ENCODE results near the gene FARP1.
A peak's percentile ranks its signal among the peaks of the same experiment; 100 is the strongest.

The FARP1 gene

DNA sequence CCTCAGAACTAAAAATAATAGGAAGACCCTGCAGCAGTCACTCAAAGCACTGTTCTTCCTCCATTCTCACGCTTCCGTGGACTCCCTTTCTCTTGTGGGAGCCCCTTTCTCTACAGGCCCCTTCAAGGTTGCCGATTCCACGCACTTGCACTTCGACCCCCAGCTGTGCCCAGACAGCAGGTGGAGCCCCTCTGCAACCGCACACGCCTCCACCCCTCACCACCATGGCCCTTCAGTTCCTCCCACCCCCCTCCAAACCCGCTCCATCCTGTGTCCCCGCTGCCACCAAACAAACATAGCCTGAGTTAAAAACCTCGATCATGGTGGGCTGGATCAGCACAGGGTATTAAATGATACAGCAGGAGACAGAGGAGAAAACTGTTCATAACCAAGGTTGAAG lies 331.4 kb downstream of the FARP1 start:
- DNase-seq = no peak

DNA sequence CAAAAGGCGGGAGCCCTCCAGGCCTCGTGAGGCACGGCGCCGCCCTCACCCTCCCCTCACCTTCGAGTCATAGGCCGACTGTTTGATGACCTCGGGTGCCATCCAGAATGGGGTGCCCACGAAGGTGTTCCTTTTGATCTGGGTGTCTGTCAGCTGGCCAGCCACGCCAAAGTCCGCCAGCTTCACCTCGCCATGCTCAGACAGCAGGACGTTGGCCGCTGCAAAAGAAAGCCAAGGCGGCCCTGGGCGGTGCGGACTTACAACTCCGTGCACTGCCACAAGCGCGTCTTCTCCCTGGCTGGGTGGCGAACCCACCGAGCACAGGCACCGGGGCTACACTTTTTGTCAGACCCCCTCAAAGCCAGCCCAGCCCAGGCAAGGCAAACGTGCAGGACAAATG lies 331.9 kb downstream of the FARP1 start:
- no peak for DNase-seq

DNA sequence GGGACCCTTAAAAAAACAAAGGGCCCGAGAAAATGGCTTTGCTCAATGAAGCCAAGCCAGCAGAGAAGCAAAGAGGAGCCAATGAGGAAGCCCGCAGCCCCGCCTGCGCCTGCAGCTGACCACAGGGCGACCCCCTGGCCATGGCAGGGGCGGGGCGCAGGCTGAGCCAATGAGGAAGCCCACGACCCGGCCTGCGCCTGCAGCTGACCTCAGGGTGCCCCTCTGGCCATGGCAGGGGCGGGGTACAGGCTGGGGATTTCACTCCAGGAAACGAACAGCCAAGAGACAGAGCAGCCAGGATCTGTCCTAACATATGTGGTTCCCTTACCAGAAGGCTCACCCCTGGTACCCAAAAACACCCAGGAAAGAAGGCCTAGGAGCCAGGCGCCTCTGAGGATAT lies 332.6 kb downstream of the FARP1 start:
- DNase-seq = no peak

GRCh38 chr13:98476106-98476505 lies 333.2 kb downstream of the FARP1 start:
- no peak for DNase-seq

- DNase-seq = peak; percentile 89
Observed at GRCh38 chr13:98476538-98476966, 333.7 kb downstream of the FARP1 start.

DNA sequence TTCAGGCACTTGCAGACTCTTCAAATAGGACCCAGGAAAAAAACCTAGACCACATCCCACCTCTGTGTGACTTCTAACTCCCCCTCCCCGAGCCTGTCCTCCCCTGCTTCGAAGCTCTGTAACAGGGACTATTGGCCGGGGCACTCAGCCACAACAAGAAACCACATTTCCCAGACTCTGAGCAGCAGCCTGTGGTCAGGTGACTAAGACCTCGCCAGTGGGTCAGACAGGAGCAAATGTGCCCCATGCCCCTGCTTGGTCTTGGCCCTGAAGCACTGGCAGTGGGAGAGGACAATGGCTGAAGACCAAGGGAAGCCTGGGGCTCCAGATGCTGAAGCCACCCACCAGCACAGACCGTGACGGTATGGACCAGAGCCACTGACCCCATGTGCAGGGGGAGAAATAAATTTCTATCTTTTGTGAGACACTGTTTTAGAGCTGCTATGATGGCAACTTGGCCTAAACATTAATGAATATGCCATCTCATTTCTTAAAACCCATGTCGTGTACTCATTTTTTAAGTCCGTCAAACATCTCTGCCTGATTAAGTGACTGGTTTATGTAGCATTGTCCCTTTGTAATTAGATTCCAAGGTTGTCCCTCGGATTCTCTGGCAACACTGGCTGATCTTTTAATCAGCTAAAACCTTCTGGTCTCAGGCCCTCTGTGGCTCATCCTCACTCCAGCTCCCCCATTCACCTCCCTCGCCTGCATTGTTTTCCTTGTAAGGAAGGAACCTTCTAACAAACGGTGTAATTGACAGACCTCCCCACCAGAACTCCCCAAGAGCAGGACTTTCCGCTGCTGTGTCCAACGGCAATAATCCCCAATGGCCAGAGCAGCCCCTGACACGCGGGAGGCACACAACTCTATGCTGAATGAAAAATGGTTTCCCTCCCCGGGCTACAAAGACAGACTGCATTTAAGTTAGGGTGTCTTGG lies 335.6 kb downstream of the FARP1 start:
- DNase-seq = peak; percentile 32

DNA sequence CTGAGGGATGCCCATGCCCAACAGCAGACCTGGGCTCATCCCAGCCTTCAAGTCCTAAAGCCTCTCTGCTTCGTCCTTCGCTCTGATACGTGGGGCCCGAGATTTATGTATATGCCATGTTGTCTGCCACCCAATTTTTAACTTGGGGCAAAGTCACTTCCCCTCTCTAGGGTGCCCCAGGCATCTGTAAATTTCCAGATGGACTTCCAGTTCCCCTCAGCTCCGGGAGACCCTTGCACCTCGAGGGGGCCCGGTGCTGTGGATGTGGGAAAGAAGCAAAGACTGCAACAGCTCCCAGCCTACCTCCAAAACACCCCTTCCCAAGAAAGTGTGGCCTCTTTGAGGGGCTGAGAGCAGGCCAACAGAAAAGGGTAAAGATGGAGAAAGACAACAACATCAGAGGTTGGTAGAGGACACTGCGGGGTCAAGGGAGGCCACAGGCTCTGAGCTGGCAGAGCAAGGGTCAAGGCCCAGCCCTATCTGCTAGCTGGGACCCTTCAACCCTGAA lies 336.7 kb downstream of the FARP1 start:
- DNase-seq = no peak

GRCh38 chr13:98480915-98481877 lies 338.3 kb downstream of the FARP1 start:
- no peak for DNase-seq

DNA sequence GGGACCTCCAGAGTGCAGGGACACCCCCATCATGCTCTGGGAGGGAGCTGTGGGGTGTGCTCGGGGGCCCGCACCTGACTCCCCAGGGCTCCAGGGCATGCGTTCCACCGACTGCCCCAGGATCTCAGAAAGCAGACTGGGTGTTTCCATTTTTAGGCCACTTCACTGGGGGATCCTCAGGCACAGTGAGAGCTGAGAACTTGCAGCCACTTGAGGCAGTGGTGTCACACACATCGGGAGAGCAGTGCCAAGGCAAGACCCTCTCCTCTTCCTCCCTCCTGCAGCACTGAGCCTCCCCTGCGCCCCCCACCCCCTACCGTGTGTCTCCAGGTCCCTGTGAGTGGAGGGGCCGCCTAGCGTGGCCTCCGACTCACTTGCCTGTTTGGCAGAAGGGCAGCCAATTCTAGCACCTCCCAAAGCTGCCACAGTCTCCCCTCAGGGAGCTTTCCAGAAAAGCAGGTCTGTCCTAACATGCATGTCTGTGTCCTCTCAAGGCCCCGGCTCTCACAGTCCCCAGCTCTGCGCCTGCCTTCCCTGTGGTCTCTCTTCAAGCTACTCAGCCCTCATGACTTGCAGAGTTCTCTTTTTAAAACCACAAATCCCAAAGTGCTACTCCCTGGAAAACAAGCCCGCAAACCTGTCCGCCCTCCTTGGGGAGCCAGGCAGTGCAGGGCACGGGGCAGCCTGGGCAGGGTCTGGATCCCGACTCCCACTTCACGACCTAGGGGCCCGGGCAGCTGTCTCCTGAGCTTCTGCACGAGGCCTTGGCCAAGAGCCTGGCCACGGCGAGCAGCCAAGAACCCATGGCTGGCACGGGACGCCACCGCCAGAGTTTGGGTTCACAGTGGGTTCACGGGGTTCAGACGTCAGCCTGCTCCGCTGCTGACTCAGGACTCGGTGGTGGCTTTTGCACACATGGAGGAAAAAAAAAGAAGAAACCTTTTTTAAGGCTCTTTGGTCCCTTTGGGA lies 339.9 kb downstream of the FARP1 start:
- DNase-seq = peak; percentile 73

GRCh38 chr13:98483601-98484288 lies 340.9 kb downstream of the FARP1 start:
- DNase-seq = peak; percentile 70

- DNase-seq = peak; percentile 94
Observed at GRCh38 chr13:98484289-98485219, 341.7 kb downstream of the FARP1 start.

GRCh38 chr13:98485561-98485960 lies 342.7 kb downstream of the FARP1 start:
- no peak for DNase-seq

DNA sequence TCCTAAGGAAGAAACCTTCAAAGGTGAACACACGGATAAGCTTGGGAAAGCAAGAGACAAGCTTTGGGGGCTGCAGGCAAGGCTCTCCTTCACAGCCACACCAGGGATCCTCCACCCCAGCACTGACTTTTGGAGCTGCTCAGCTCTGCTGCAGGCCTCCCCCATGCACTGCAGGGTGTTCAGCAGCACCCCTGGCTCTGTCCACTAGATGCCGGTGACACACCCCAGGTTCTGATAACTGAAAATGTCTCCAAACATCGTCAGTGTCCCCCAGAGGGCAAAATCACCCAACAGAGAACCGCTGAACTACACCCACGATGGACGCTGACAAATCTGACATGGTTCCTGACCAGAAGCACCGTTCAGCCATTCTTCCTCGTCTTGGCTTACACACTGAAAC lies 343.5 kb downstream of the FARP1 start:
- no peak for DNase-seq

- DNase-seq = peak; percentile 45
Observed at GRCh38 chr13:98487016-98487415, 344.1 kb downstream of the FARP1 start.

- no peak for DNase-seq
Observed at GRCh38 chr13:98487522-98487921, 344.6 kb downstream of the FARP1 start.

- DNase-seq = no peak
Observed at GRCh38 chr13:98488736-98489135, 345.8 kb downstream of the FARP1 start.

GRCh38 chr13:98489446-98490194 lies 346.7 kb downstream of the FARP1 start:
- no peak for DNase-seq

DNA sequence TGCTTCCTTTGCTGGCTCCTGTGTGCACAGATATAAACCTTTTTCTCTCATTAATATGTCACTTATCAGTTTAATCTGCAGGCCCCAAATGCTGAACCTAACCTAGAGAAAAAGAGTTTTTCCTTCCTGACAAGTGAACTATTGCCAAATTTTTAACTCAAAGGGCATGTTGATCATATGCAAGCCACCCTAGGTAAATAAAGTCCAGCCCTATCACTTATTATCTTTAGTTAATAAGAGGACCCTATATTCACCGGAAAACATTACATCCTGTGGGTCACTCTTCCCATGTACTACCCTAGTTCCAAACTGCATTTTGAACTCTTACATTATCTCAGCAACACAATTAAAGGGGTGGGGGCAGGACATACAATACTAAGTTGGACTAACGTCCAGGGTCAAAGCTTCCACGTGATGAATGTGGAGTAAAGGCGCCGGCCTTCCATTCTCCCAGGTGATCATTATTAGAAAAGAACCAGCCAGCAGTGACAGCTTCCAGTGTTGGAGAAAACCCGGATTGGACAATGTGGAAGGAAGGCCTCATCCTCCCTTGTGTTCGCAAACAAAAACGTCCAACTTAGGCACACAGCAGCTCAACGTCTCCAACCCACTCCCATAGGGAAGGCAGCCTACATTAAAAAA lies 347.4 kb downstream of the FARP1 start:
- no peak for DNase-seq

DNA sequence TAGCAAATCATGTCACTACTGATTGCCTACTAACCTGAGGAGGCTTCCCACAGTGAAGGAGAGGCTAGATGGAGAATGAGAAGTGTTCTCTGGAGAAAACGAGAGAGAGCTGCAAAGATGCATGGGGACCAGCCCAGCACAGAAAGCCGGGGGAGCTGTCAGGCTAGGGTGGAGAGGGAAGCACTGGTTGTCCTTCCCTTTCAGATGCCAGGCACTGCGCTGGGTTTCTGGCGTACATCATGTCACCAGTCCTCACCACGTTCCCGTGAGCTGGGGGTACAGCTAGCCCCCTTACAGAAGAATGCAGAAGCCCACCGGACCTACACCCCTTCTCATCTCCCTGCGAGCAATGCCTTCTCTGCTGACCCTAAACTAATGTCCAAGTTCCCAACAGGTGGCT lies 348.0 kb downstream of the FARP1 start:
- DNase-seq = no peak

All from fibroblast of skin of scalp (primary cell).